Left ventricle myocardium inferior (tissue), 1 donor: Measurements from ENCODE around the gene KCNMA1. TPM values are rescaled to one million over a fixed set of nuclear protein-coding genes. Genes with fewer than 3 reads are reported as not detected.

Experiments
- DNase-seq: peaks from one replicate; pipeline ENCODE4 v3.0.0-alpha.2; 2020
- H3K27ac ChIP-seq: fragments of 200-600 bp; replicated peaks from 2 replicates; pipeline ENCODE4 v1.8.0; 2021
- H3K27me3 ChIP-seq: fragments of 200-600 bp; 2 replicates; pipeline ENCODE4 v1.8.0; 2021; ENCODE audit warnings: low read depth
- H3K36me3 ChIP-seq: fragments of 200-600 bp; 2 replicates; pipeline ENCODE4 v1.8.0; 2021
- H3K4me1 ChIP-seq: fragments of 200-600 bp; 2 replicates; pipeline ENCODE4 v1.8.0; 2021
- H3K4me3 ChIP-seq: fragments of 200-600 bp; 2 replicates; pipeline ENCODE4 v1.8.0; 2021; ENCODE audit warnings: mild to moderate bottlenecking, moderate library complexity
- H3K9me3 ChIP-seq: fragments of 200-600 bp; replicated peaks from 2 replicates; pipeline ENCODE4 v1.8.0; 2021
- intact Hi-C: fragments of 100-400 bp; cut with micrococcal nuclease; formaldehyde crosslinking; loops from one replicate; pipeline ENCODE4 v1.11.0; 2022
- total RNA-seq: library from RNA; stranded (reverse); fragmentation: NEBNext Ultra II Directional; extraction: Animal tissue kit (Norgen Biotek cat#: 25700); gene quantifications from one replicate; pipeline ENCODE4 v1.2.1, GENCODE V29; 2021
- TF ChIP-seq, protein P1 (sequence below): fragments of 200-600 bp; IDR thresholded peaks from 2 replicates; pipeline ENCODE4 v1.8.0; 2021; ENCODE audit warnings: antibody characterized with exemption, mild to moderate bottlenecking, borderline replicate concordance
- donor health status: DM: no; HTN: yes; CAD: no; lungs with severe emphysema.

Gene KCNMA1
- total RNA-seq, 1 donor from 2014 or later, result 1.8 TPM

DNA sequence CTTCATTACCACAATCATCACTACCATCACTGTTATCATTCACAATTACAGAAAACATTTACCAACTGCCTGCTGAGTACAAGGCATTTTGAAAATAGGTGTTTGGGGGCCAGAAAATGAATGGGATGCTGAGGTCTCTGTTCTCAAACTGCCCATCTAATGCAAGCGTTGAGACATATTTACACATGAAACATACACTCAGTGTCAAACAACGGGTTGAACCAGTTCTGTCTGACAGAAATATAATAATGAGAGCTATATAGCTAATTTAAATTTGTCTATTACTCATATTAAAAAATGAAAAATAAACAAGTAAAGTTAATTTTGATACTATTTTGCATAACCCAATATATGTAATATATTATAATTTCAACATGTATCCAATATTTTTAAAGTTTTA, 303.1 kb downstream of the KCNMA1 start:
- TF ChIP-seq, protein P1, sequence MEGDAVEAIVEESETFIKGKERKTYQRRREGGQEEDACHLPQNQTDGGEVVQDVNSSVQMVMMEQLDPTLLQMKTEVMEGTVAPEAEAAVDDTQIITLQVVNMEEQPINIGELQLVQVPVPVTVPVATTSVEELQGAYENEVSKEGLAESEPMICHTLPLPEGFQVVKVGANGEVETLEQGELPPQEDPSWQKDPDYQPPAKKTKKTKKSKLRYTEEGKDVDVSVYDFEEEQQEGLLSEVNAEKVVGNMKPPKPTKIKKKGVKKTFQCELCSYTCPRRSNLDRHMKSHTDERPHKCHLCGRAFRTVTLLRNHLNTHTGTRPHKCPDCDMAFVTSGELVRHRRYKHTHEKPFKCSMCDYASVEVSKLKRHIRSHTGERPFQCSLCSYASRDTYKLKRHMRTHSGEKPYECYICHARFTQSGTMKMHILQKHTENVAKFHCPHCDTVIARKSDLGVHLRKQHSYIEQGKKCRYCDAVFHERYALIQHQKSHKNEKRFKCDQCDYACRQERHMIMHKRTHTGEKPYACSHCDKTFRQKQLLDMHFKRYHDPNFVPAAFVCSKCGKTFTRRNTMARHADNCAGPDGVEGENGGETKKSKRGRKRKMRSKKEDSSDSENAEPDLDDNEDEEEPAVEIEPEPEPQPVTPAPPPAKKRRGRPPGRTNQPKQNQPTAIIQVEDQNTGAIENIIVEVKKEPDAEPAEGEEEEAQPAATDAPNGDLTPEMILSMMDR, result no peak

DNA sequence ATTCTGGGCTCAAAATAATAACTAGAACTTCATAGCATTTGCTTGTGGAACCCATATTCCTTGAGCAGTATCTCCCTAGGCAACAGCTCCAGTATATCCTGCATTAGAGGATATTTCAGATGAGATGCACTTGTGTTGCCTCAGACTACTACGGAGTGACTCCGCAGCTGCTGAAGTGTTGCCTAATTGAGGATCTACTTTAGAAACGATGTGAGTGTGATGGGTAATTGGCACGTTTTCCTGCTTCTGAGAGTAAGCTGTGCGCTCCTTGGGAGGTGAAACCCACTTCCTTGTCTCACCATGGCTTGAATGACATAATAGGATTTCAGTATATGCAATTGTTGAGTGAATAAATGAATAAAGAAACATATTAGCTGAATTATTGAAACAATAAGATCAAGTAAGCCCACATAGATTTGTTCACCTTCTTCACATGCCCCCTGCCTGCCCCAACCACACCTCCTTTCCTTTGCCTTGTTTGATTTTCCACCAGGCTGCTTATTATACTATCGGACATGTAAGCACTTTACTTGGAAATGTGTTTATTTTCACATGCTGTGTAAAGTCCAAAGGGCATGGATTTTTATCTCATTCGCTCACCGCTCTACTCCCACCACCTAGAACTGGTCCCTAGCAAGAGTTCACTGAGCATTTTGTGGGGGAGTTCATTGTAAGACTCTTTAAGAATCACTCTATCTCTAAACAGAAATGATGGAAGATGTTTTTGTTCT, 303.8 kb downstream of the KCNMA1 start:
- Histone ChIP-seq H3K36me3 (no peaks in the 10 kb centered on the region), H3K9me3 (no peaks in the 10 kb centered on the region), H3K27ac (no peak overlapping the region), H3K27me3 (peaks cover 38% of the 10 kb centered on the region), H3K4me1 (no peaks in the 10 kb centered on the region), H3K4me3 (no peak overlapping the region)
- TF ChIP-seq, protein P1, result no peak
- intact Hi-C loops, result no loop called here
- no peak for DNase-seq

More for the DNA sequence above, 303.1 kb downstream of the KCNMA1 start:
- H3K27me3 ChIP-seq, result peaks cover 45% of the 10 kb centered on the region
- no peaks in the 10 kb centered on the region for H3K36me3 ChIP-seq
- H3K4me1 ChIP-seq, result no peaks in the 10 kb centered on the region
- no peak for DNase-seq
- no peak overlapping the region for H3K4me3 ChIP-seq
- H3K27ac ChIP-seq, result no peak overlapping the region
- H3K9me3 ChIP-seq, result peaks cover 4% of the 10 kb centered on the region
- intact Hi-C loops, result no loop called here

DNA sequence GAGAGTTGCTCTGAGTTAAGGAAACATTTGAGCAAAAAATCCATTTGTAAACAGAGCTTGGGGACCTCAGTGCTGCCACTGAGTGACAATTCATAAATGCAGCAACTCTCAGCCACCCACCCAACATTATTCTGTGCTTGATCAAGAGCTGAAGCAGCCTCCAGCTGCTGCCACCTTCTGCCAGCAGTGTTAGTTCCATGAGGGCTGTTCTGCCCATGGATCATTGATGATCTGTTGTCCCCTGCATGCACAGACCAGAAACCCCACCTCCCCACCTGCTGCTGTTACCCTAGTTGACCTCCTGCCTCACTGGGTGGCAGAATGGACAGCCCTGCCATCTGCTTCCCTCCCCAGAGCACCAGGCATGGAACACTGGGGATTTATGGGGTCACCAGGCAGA, 305.4 kb downstream of the KCNMA1 start:
- TF ChIP-seq, protein P1, result no peak
- intact Hi-C loops, result no loop called here

DNA sequence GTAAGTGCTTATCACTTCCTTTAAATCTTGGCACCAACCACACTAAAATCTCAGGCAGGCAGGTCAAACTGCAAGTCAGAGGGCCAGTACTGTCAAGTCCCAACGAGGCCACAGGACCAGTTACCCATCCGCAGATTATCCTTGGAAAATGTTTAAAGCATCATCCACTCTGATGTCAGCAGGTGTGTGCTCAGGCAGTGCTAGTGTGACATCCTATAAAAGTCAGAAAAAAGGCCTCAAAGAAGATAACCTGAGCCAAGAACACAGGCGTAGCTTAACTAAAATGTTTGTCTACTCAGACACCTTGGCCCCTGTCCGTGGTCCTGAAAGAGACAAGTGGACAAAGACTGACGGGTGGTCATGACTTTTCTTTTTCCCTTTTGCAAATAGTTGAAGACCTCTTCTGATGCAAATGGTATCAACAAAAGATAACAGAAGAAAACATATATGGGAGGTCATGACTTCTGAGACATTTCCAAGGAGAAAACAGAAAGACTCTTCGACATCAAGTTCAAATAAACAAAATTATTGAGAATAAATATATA, 309.3 kb downstream of the KCNMA1 start:
- intact Hi-C loops, result no loop called here
- TF ChIP-seq, protein P1, result no peak
- Histone ChIP-seq H3K4me3 (no peak overlapping the region), H3K36me3 (no peaks in the 10 kb centered on the region), H3K9me3 (no peaks in the 10 kb centered on the region), H3K27ac (no peak overlapping the region), H3K27me3 (peaks cover 39% of the 10 kb centered on the region), H3K4me1 (no peaks in the 10 kb centered on the region)
- DNase-seq, result no peak

More for the DNA sequence above, 305.4 kb downstream of the KCNMA1 start:
- H3K4me3 ChIP-seq, result no peak overlapping the region
- H3K9me3 ChIP-seq, result no peaks in the 10 kb centered on the region
- DNase-seq, result no peak
- no peaks in the 10 kb centered on the region for H3K4me1 ChIP-seq
- H3K27ac ChIP-seq, result no peak overlapping the region
- peaks cover 30% of the 10 kb centered on the region for H3K27me3 ChIP-seq
- no peaks in the 10 kb centered on the region for H3K36me3 ChIP-seq

DNA sequence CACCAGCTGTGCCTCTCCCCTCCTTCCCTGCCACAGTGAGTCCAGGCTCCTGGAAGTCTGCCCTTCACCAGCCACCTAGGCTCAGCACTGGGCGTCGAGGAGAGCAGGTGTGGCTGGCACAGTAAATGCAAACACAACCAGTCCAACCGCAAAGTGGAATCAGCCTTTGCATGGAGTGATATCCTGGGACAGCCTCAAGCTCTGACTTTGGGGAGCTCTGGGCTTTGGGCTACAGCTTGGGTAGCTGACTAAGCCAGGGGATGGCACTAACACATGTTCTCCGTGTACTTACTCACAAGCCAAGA, 312.4 kb downstream of the KCNMA1 start:
- H3K27me3 ChIP-seq, result peaks cover 51% of the 10 kb centered on the region
- intact Hi-C loops, result no loop called here

More for the DNA sequence above, 312.4 kb downstream of the KCNMA1 start:
- Histone ChIP-seq H3K27ac (no peak overlapping the region), H3K4me1 (no peaks in the 10 kb centered on the region), H3K4me3 (no peak overlapping the region), H3K36me3 (no peaks in the 10 kb centered on the region), H3K9me3 (no peaks in the 10 kb centered on the region)
- TF ChIP-seq, protein P1, result no peak
- no peak for DNase-seq
